NT2/D1 (cell line): ENCODE results near the gene CNGA4.

Experiments
- DNase-seq: peaks from one replicate; pipeline ENCODE4 v3.0.0-alpha.2; 2011; ENCODE audit warnings: low read depth, low spot score
- H3K27me3 ChIP-seq: 2 replicates; pipeline ENCODE4 v1.6.0; 2011; ENCODE audit warnings: mild to moderate bottlenecking; ENCODE audit not compliant: insufficient read length, insufficient read depth
- H3K36me3 ChIP-seq: 2 replicates; pipeline ENCODE4 v1.6.1; 2011; ENCODE audit warnings: mild to moderate bottlenecking, low read length, mixed read lengths; ENCODE audit not compliant: insufficient read depth, insufficient read length
- H3K4me1 ChIP-seq: 2 replicates; pipeline ENCODE4 v1.5.1; 2011; ENCODE audit not compliant: insufficient read depth, insufficient read length
- H3K4me3 ChIP-seq: 2 replicates; pipeline ENCODE4 v1.5.1; 2011; ENCODE audit warnings: low read depth; ENCODE audit not compliant: insufficient read length
- H3K9ac ChIP-seq: 2 replicates; pipeline ENCODE4 v1.6.0; 2011; ENCODE audit warnings: low read depth; ENCODE audit not compliant: insufficient read length
- H3K9me3 ChIP-seq: 2 replicates; pipeline ENCODE4 v1.5.1; 2011; ENCODE audit warnings: mild to moderate bottlenecking, low read length; ENCODE audit not compliant: insufficient read depth
- SUZ12 ChIP-seq: IDR thresholded peaks from 2 replicates; pipeline ENCODE4 v1.6.1; 2011; ENCODE audit not compliant: insufficient read length, insufficient read depth; ENCODE audit errors: extremely low read depth
- YY1 ChIP-seq: IDR thresholded peaks from 2 replicates; pipeline ENCODE4 v1.6.1; 2011; ENCODE audit not compliant: insufficient read length, insufficient read depth
- ZNF274 ChIP-seq: IDR thresholded peaks from 2 replicates; pipeline ENCODE4 v1.6.1; 2011; ENCODE audit warnings: mild to moderate bottlenecking, low read depth, low read length

The CNGA4 gene

GRCh38 chr11:6228520-6228919, 10.4 kb upstream of the CNGA4 start:
- H3K9ac ChIP-seq = no peak overlapping the region
- TF ChIP-seq SUZ12 (no peak), ZNF274 (no peak), YY1 (no peak)

GRCh38 chr11:6229911-6230310, 9.0 kb upstream of the CNGA4 start:
- Histone ChIP-seq H3K9me3 (no peaks in the 10 kb centered on the region), H3K4me1 (peaks cover 4% of the 10 kb centered on the region), H3K9ac (no peak overlapping the region), H3K36me3 (peaks cover 5% of the 10 kb centered on the region), H3K4me3 (no peak overlapping the region), H3K27me3 (no peaks in the 10 kb centered on the region)
- no peak for TF ChIP-seq SUZ12
- no peak for TF ChIP-seq YY1
- TF ChIP-seq ZNF274 = no peak
- no peak for DNase-seq

More at GRCh38 chr11:6228520-6228919, 10.4 kb upstream of the CNGA4 start:
- Histone ChIP-seq H3K4me1 (peaks cover under 1% of the 10 kb centered on the region), H3K36me3 (peaks cover 14% of the 10 kb centered on the region), H3K9me3 (no peaks in the 10 kb centered on the region), H3K27me3 (no peaks in the 10 kb centered on the region), H3K4me3 (no peak overlapping the region)
- DNase-seq = no peak

- no peaks in the 10 kb centered on the region for H3K27me3 ChIP-seq
- H3K4me3 ChIP-seq = no peak overlapping the region
- DNase-seq = no peak
- H3K4me1 ChIP-seq = peaks cover 4% of the 10 kb centered on the region
- peaks cover 5% of the 10 kb centered on the region for H3K36me3 ChIP-seq
- TF ChIP-seq ZNF274 = no peak
- TF ChIP-seq SUZ12 = no peak
- TF ChIP-seq YY1 = no peak
- H3K9ac ChIP-seq = no peak overlapping the region
- H3K9me3 ChIP-seq = no peaks in the 10 kb centered on the region
Observed at GRCh38 chr11:6232899-6233298, 6.0 kb upstream of the CNGA4 start.

- TF ChIP-seq SUZ12 = no peak
- TF ChIP-seq ZNF274 = no peak
- no peak for TF ChIP-seq YY1
- Histone ChIP-seq H3K27me3 (no peaks in the 10 kb centered on the region), H3K9ac (peak overlapping the region; percentile 96), H3K9me3 (no peaks in the 10 kb centered on the region), H3K36me3 (peaks cover 5% of the 10 kb centered on the region), H3K4me1 (peaks cover 4% of the 10 kb centered on the region), H3K4me3 (peak overlapping the region; percentile 94)
- no peak for DNase-seq
Observed at GRCh38 chr11:6233984-6234386, 4.9 kb upstream of the CNGA4 start.

- Histone ChIP-seq H3K27me3 (no peaks in the 10 kb centered on the region), H3K36me3 (peaks cover 5% of the 10 kb centered on the region), H3K4me1 (peaks cover 4% of the 10 kb centered on the region), H3K9ac (peak within 1 kb of the TSS; percentile 96), H3K9me3 (no peaks in the 10 kb centered on the region), H3K4me3 (peak within 1 kb of the TSS; percentile 94)
- peak; percentile 100 for DNase-seq
- no peak for TF ChIP-seq ZNF274
- peak; percentile 40 for TF ChIP-seq YY1
- TF ChIP-seq SUZ12 = no peak
Observed at GRCh38 chr11:6234387-6235107, 4.3 kb upstream of the CNGA4 start, which contains the start of gene FHIP1B. FHIP1B (minus strand) TSS chr11:6234636; CDS start chr11:6224516, 10,120 bp downstream.

GRCh38 chr11:6237266-6237665, 1.6 kb upstream of the CNGA4 start:
- no peak overlapping the region for H3K4me3 ChIP-seq
- peaks cover 4% of the 10 kb centered on the region for H3K4me1 ChIP-seq
- no peak for DNase-seq
- H3K27me3 ChIP-seq = no peaks in the 10 kb centered on the region
- no peaks in the 10 kb centered on the region for H3K36me3 ChIP-seq
- no peak for TF ChIP-seq SUZ12
- H3K9ac ChIP-seq = no peak overlapping the region
- no peaks in the 10 kb centered on the region for H3K9me3 ChIP-seq

- Histone ChIP-seq H3K9ac (no peak overlapping the region), H3K27me3 (no peaks in the 10 kb centered on the region), H3K36me3 (no peaks in the 10 kb centered on the region), H3K9me3 (no peaks in the 10 kb centered on the region), H3K4me1 (peaks cover 4% of the 10 kb centered on the region), H3K4me3 (no peak overlapping the region)
- TF ChIP-seq SUZ12 = no peak
- TF ChIP-seq YY1 = no peak
- TF ChIP-seq ZNF274 = no peak
- no peak for DNase-seq
Observed at GRCh38 chr11:6237761-6238302, 1.1 kb upstream of the CNGA4 start.
